ENCODE measurements around the gene ATP8A2.
"Not testable (repeated sequence)": the region's sequence is repeated elsewhere in the genome, so short reads cannot be mapped to it uniquely, and the experiment has no call there.

The ATP8A2 gene

GRCh38 chr13:25768376-25768775 lies 396.6 kb downstream of the ATP8A2 start:
- no peaks in the 10 kb centered on the region for H3K79me2 ChIP-seq
- H3K4me2 ChIP-seq (ENCODE audit: low read length) = no peak overlapping the region
- no peak overlapping the region for H3K9ac ChIP-seq
- no peaks in the 10 kb centered on the region for H3K36me3 ChIP-seq (ENCODE audit: control insufficient read depth, insufficient read depth, low read length)
- TF ChIP-seq CTCF (IDR thresholded peaks at IDR 0.05) = no peak
- H3K9me3 ChIP-seq (ENCODE audit: control insufficient read depth, low read length) = no peaks in the 10 kb centered on the region
- no peaks in the 10 kb centered on the region for H3K4me1 ChIP-seq
- H3K27ac ChIP-seq = no peak overlapping the region
- H3K4me3 ChIP-seq (ENCODE audit: low read depth, low read length) = no peak overlapping the region
- no peaks in the 10 kb centered on the region for H3K27me3 ChIP-seq (ENCODE audit: control insufficient read depth, insufficient read depth, low read length)
- H2AFZ ChIP-seq = no peak overlapping the region

- no peak overlapping the region for H3K27ac ChIP-seq
- no peak overlapping the region for H2AFZ ChIP-seq
- no peaks in the 10 kb centered on the region for H3K4me1 ChIP-seq
- H3K9ac ChIP-seq = no peak overlapping the region
- no peak overlapping the region for H3K4me2 ChIP-seq (ENCODE audit: low read length)
- H3K4me3 ChIP-seq (ENCODE audit: low read depth, low read length) = no peak overlapping the region
- H3K27me3 ChIP-seq (ENCODE audit: control insufficient read depth, insufficient read depth, low read length) = no peaks in the 10 kb centered on the region
- no peaks in the 10 kb centered on the region for H3K79me2 ChIP-seq
- H3K9me3 ChIP-seq (ENCODE audit: control insufficient read depth, low read length) = no peaks in the 10 kb centered on the region
- TF ChIP-seq CTCF (IDR thresholded peaks at IDR 0.05) = no peak
- H3K36me3 ChIP-seq (ENCODE audit: control insufficient read depth, insufficient read depth, low read length) = no peaks in the 10 kb centered on the region
These were observed 397.1 kb downstream of the ATP8A2 start for GRCh38 chr13:25768838-25769237.

GRCh38 chr13:25770601-25771000 lies 398.8 kb downstream of the ATP8A2 start:
- Histone ChIP-seq H3K9ac (no peak overlapping the region), H3K4me1 (no peaks in the 10 kb centered on the region), H3K36me3 (ENCODE audit: control insufficient read depth, insufficient read depth, low read length) (no peaks in the 10 kb centered on the region), H3K4me2 (ENCODE audit: low read length) (no peak overlapping the region), H3K9me3 (ENCODE audit: control insufficient read depth, low read length) (no peaks in the 10 kb centered on the region), H3K79me2 (no peaks in the 10 kb centered on the region), H3K27me3 (ENCODE audit: control insufficient read depth, insufficient read depth, low read length) (no peaks in the 10 kb centered on the region), H3K4me3 (ENCODE audit: low read depth, low read length) (no peak overlapping the region), H2AFZ (no peak overlapping the region), H3K27ac (no peak overlapping the region)
- no peak for TF ChIP-seq CTCF (IDR thresholded peaks at IDR 0.05)

- Histone ChIP-seq H3K9me3 (ENCODE audit: control insufficient read depth, low read length) (no peaks in the 10 kb centered on the region), H3K36me3 (ENCODE audit: control insufficient read depth, insufficient read depth, low read length) (no peaks in the 10 kb centered on the region), H3K79me2 (no peaks in the 10 kb centered on the region), H3K4me2 (ENCODE audit: low read length) (no peak overlapping the region), H3K9ac (no peak overlapping the region), H3K27ac (no peak overlapping the region), H2AFZ (no peak overlapping the region), H3K4me1 (no peaks in the 10 kb centered on the region), H3K27me3 (ENCODE audit: control insufficient read depth, insufficient read depth, low read length) (no peaks in the 10 kb centered on the region), H3K4me3 (ENCODE audit: low read depth, low read length) (no peak overlapping the region)
- no peak for TF ChIP-seq CTCF (IDR thresholded peaks at IDR 0.05)
These were observed 399.4 kb downstream of the ATP8A2 start for GRCh38 chr13:25771202-25771601.

GRCh38 chr13:25771641-25772478 lies 400.1 kb downstream of the ATP8A2 start:
- Histone ChIP-seq H3K4me1 (no peaks in the 10 kb centered on the region), H3K79me2 (no peaks in the 10 kb centered on the region), H3K36me3 (ENCODE audit: control insufficient read depth, insufficient read depth, low read length) (no peaks in the 10 kb centered on the region)

GRCh38 chr13:25772534-25772933 lies 400.8 kb downstream of the ATP8A2 start:
- H3K27ac ChIP-seq = not testable (repeated sequence)

More at GRCh38 chr13:25771641-25772478, 400.1 kb downstream of the ATP8A2 start:
- no peaks in the 10 kb centered on the region for H3K9me3 ChIP-seq (ENCODE audit: control insufficient read depth, low read length)
- H3K27me3 ChIP-seq (ENCODE audit: control insufficient read depth, insufficient read depth, low read length) = no peaks in the 10 kb centered on the region
- no peak overlapping the region for H2AFZ ChIP-seq
- H3K27ac ChIP-seq = no peak overlapping the region
- no peak overlapping the region for H3K4me3 ChIP-seq (ENCODE audit: low read depth, low read length)
- TF ChIP-seq CTCF (IDR thresholded peaks at IDR 0.05) = no peak
- no peak overlapping the region for H3K9ac ChIP-seq
- no peak overlapping the region for H3K4me2 ChIP-seq (ENCODE audit: low read length)

GRCh38 chr13:25774056-25774455 lies 402.3 kb downstream of the ATP8A2 start:
- H3K79me2 ChIP-seq; H3K4me1 ChIP-seq; H2AFZ ChIP-seq; H3K4me3 ChIP-seq (ENCODE audit: low read depth, low read length); H3K27me3 ChIP-seq (ENCODE audit: control insufficient read depth, insufficient read depth, low read length); H3K9me3 ChIP-seq (ENCODE audit: control insufficient read depth, low read length); H3K9ac ChIP-seq; H3K4me2 ChIP-seq (ENCODE audit: low read length); H3K27ac ChIP-seq; H3K36me3 ChIP-seq (ENCODE audit: control insufficient read depth, insufficient read depth, low read length): not testable (repeated sequence)

More at GRCh38 chr13:25772534-25772933, 400.8 kb downstream of the ATP8A2 start:
- H3K9ac ChIP-seq; H3K27me3 ChIP-seq (ENCODE audit: control insufficient read depth, insufficient read depth, low read length); H3K4me1 ChIP-seq; H2AFZ ChIP-seq; H3K79me2 ChIP-seq; H3K4me2 ChIP-seq (ENCODE audit: low read length); H3K36me3 ChIP-seq (ENCODE audit: control insufficient read depth, insufficient read depth, low read length); H3K9me3 ChIP-seq (ENCODE audit: control insufficient read depth, low read length); H3K4me3 ChIP-seq (ENCODE audit: low read depth, low read length): not testable (repeated sequence)

Data from parathyroid adenoma (tissue), 2 donors.